CD4-positive, alpha-beta T cell treated with Interleukin-6 for 4 hours (primary cell): ENCODE measurements around the gene MTTP.

Experiments
- DNase-seq: peaks from one replicate; pipeline ENCODE4 v3.0.0-alpha.2; 2020; ENCODE audit warnings: mixed read lengths

The MTTP gene

GRCh38 chr4:99642725-99643489 is 68.3 kb downstream of the MTTP start:
- no peak for DNase-seq

GRCh38 chr4:99644453-99644852 is 69.8 kb downstream of the MTTP start:
- DNase-seq, result no peak

- no peak for DNase-seq
Observed at GRCh38 chr4:99645036-99645435, 70.4 kb downstream of the MTTP start.

- DNase-seq, result no peak
Observed at GRCh38 chr4:99645638-99646037, 71.0 kb downstream of the MTTP start.

- no peak for DNase-seq
Observed at GRCh38 chr4:99647071-99647470, 72.4 kb downstream of the MTTP start.

GRCh38 chr4:99648321-99648720 is 73.7 kb downstream of the MTTP start:
- no peak for DNase-seq

GRCh38 chr4:99649208-99649607 is 74.6 kb downstream of the MTTP start:
- no peak for DNase-seq

GRCh38 chr4:99649778-99650177 is 75.2 kb downstream of the MTTP start:
- DNase-seq, result no peak

- no peak for DNase-seq
Observed at GRCh38 chr4:99651016-99651769, 76.6 kb downstream of the MTTP start.

GRCh38 chr4:99651811-99652485 is 77.3 kb downstream of the MTTP start:
- no peak for DNase-seq

GRCh38 chr4:99652596-99653436 is 78.2 kb downstream of the MTTP start:
- no peak for DNase-seq

- DNase-seq, result no peak
Observed at GRCh38 chr4:99653916-99654315, 79.3 kb downstream of the MTTP start.

- DNase-seq, result no peak
Observed at GRCh38 chr4:99654361-99654761, 79.7 kb downstream of the MTTP start.

- no peak for DNase-seq
Observed at GRCh38 chr4:99655308-99656081, 80.9 kb downstream of the MTTP start.

- DNase-seq, result no peak
Observed at GRCh38 chr4:99657798-99658197, 83.2 kb downstream of the MTTP start, which contains the start of gene C4orf54. TSS of gene C4orf54 (minus strand) at chr4:99657828. CDS start at chr4:99654648, 3,180 bp downstream.

- DNase-seq, result no peak
Observed at GRCh38 chr4:99658666-99659065, 84.0 kb downstream of the MTTP start.

- DNase-seq, result no peak
Observed at GRCh38 chr4:99661907-99662306, 87.3 kb downstream of the MTTP start.

GRCh38 chr4:99664716-99665115 is 90.1 kb downstream of the MTTP start:
- no peak for DNase-seq

GRCh38 chr4:99665983-99666382 is 91.4 kb downstream of the MTTP start:
- DNase-seq, result no peak

GRCh38 chr4:99668472-99668871 is 93.8 kb downstream of the MTTP start:
- no peak for DNase-seq

- DNase-seq, result no peak
Observed at GRCh38 chr4:99669084-99669483, 94.5 kb downstream of the MTTP start.
